Measurements from ENCODE around the gene CTXN1.
A peak's percentile ranks its signal among the peaks of the same experiment; 100 is the strongest.
"Not testable (repeated sequence)": the region's sequence is repeated elsewhere in the genome, so short reads cannot be mapped to it uniquely, and the experiment has no call there.

Gene CTXN1

GRCh38 chr19:7922836-7923195, 3.1 kb downstream of the CTXN1 start:
- no peaks in the 10 kb centered on the region for H3K36me3 ChIP-seq (ENCODE audit: control insufficient read depth, low read depth, low read length)
- no peak overlapping the region for H3K27ac ChIP-seq (ENCODE audit: low read length)
- peaks cover 13% of the 10 kb centered on the region for H3K4me1 ChIP-seq (ENCODE audit: control insufficient read depth, low read depth, low read length)
- no peak overlapping the region for H3K4me3 ChIP-seq (ENCODE audit: low read length)
- H3K9me3 ChIP-seq (ENCODE audit: control insufficient read depth, low read depth, low read length) = no peaks in the 10 kb centered on the region
- no peak overlapping the region for H3K9ac ChIP-seq (ENCODE audit: low read length)
- peaks cover 19% of the 10 kb centered on the region for H3K27me3 ChIP-seq (ENCODE audit: control insufficient read depth, insufficient read depth, low read length)

- no peak overlapping the region for H3K4me3 ChIP-seq (ENCODE audit: low read length)
- peaks cover 25% of the 10 kb centered on the region for H3K27me3 ChIP-seq (ENCODE audit: control insufficient read depth, insufficient read depth, low read length)
- H3K27ac ChIP-seq (ENCODE audit: low read length) = no peak overlapping the region
- H3K9ac ChIP-seq (ENCODE audit: low read length) = no peak overlapping the region
- H3K4me1 ChIP-seq (ENCODE audit: control insufficient read depth, low read depth, low read length) = peaks cover 13% of the 10 kb centered on the region
- no peaks in the 10 kb centered on the region for H3K36me3 ChIP-seq (ENCODE audit: control insufficient read depth, low read depth, low read length)
- H3K9me3 ChIP-seq (ENCODE audit: control insufficient read depth, low read depth, low read length) = no peaks in the 10 kb centered on the region
Observed at GRCh38 chr19:7921967-7922835, 3.7 kb downstream of the CTXN1 start.

- H3K27me3 ChIP-seq (ENCODE audit: control insufficient read depth, insufficient read depth, low read length) = peaks cover 33% of the 10 kb centered on the region
Observed at GRCh38 chr19:7921302-7921966, 4.5 kb downstream of the CTXN1 start.

GRCh38 chr19:7920519-7921301, 5.2 kb downstream of the CTXN1 start:
- no peak overlapping the region for H3K9ac ChIP-seq (ENCODE audit: low read length)
- no peaks in the 10 kb centered on the region for H3K9me3 ChIP-seq (ENCODE audit: control insufficient read depth, low read depth, low read length)
- peaks cover 9% of the 10 kb centered on the region for H3K4me1 ChIP-seq (ENCODE audit: control insufficient read depth, low read depth, low read length)
- peak overlapping the region; percentile 64 for H3K4me3 ChIP-seq (ENCODE audit: low read length)
- H3K36me3 ChIP-seq (ENCODE audit: control insufficient read depth, low read depth, low read length) = no peaks in the 10 kb centered on the region
- H3K27ac ChIP-seq (ENCODE audit: low read length) = no peak overlapping the region
- H3K27me3 ChIP-seq (ENCODE audit: control insufficient read depth, insufficient read depth, low read length) = peaks cover 40% of the 10 kb centered on the region

More at GRCh38 chr19:7921302-7921966, 4.5 kb downstream of the CTXN1 start:
- Histone ChIP-seq H3K4me3 (ENCODE audit: low read length) (peak overlapping the region; percentile 60), H3K27ac (ENCODE audit: low read length) (no peak overlapping the region), H3K9me3 (ENCODE audit: control insufficient read depth, low read depth, low read length) (no peaks in the 10 kb centered on the region), H3K9ac (ENCODE audit: low read length) (no peak overlapping the region), H3K36me3 (ENCODE audit: control insufficient read depth, low read depth, low read length) (no peaks in the 10 kb centered on the region), H3K4me1 (ENCODE audit: control insufficient read depth, low read depth, low read length) (peaks cover 13% of the 10 kb centered on the region)

GRCh38 chr19:7919610-7920518, 6.1 kb downstream of the CTXN1 start, which contains the start of gene SNAPC2:
SNAPC2 (plus strand) TSS chr19:7920338; CDS start chr19:7920367, 29 bp downstream.
- Histone ChIP-seq H3K4me3 (ENCODE audit: low read length) (peak within 1 kb of the TSS; percentile 64), H3K27ac (ENCODE audit: low read length) (no peak within 1 kb of the TSS), H3K9ac (ENCODE audit: low read length) (no peak within 1 kb of the TSS)

DNA sequence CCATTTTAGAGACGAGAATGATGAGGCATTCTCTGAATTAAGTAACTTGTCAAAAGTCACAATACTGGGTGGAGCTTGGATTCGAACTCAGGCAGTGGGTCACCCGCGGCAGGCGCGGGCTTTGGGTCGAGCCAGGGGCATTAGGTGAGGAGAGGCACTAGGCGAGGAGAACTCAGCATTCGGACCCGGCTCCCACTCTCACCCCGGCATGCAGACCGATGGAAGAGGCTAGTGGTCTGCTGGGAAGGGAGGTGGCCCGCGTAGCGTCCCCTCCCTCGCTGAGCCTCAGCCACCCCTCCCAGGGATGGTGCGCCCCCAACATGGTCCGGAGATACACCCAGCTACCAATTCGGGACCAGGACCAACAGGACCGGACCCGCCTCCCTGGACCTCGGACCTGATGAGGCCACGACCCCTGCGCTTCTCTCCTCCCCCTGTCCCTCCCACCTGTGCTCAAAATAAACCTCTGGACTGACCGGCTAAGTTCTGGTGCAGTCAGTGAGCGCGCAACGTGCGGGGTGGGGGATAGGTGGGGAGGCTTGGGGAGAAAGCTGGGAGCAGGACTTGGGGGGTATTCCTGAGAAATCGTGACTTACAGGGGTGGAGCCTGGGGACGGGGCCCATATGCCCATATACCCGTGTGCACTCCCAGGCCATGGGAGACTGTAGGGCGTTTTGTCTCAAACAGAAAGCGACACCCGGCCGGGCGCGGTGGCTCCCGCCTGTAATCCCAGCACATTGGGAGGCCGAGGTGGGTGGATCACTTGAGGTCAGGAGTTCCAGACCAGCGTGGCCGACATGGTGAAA, 7.1 kb downstream of the CTXN1 start:
- no peak overlapping the region for H3K9ac ChIP-seq (ENCODE audit: low read length)
- peaks cover 9% of the 10 kb centered on the region for H3K4me1 ChIP-seq (ENCODE audit: control insufficient read depth, low read depth, low read length)
- H3K27me3 ChIP-seq (ENCODE audit: control insufficient read depth, insufficient read depth, low read length) = peaks cover 59% of the 10 kb centered on the region
- H3K36me3 ChIP-seq (ENCODE audit: control insufficient read depth, low read depth, low read length) = no peaks in the 10 kb centered on the region
- peak overlapping the region; percentile 47 for H3K4me3 ChIP-seq (ENCODE audit: low read length)
- H3K9me3 ChIP-seq (ENCODE audit: control insufficient read depth, low read depth, low read length) = no peaks in the 10 kb centered on the region
- no peak overlapping the region for H3K27ac ChIP-seq (ENCODE audit: low read length)

More at GRCh38 chr19:7919610-7920518, 6.1 kb downstream of the CTXN1 start, which contains the start of gene SNAPC2:
- no peaks in the 10 kb centered on the region for H3K36me3 ChIP-seq (ENCODE audit: control insufficient read depth, low read depth, low read length)
- H3K4me1 ChIP-seq (ENCODE audit: control insufficient read depth, low read depth, low read length) = peaks cover 9% of the 10 kb centered on the region
- peaks cover 49% of the 10 kb centered on the region for H3K27me3 ChIP-seq (ENCODE audit: control insufficient read depth, insufficient read depth, low read length)
- no peaks in the 10 kb centered on the region for H3K9me3 ChIP-seq (ENCODE audit: control insufficient read depth, low read depth, low read length)

DNA sequence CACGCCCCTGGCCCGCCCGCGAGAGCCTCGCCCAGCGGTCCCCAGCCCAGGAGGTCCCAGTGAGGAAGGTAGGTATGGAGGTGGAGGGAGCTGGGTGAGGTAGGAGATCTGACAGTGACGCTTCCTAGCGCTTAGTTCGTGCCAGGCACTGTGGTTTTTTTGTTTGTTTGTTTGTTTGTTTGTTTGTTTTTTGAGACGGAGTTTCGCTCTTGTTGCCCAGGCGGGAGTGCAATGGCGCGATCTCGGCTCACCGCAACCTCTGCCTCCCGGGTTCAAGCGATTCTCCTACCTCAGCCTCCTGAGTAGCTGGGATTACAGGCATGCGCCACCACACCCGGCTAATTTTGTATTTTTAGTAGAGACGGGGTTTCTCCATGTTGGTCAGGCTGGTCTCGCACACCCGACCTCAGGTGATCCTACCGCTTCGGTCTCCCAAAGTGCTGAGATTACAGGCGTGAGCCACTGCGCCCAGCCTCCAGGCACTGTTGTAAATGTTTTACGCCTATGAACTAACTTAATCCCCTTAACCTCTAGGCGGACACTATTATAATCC, 7.8 kb downstream of the CTXN1 start:
- Histone ChIP-seq H3K27me3 (ENCODE audit: control insufficient read depth, insufficient read depth, low read length) (peaks cover 61% of the 10 kb centered on the region), H3K4me3 (ENCODE audit: low read length) (peak overlapping the region; percentile 47)
- not testable (repeated sequence) for H3K36me3 ChIP-seq (ENCODE audit: control insufficient read depth, low read depth, low read length); H3K9me3 ChIP-seq (ENCODE audit: control insufficient read depth, low read depth, low read length); H3K9ac ChIP-seq (ENCODE audit: low read length); H3K4me1 ChIP-seq (ENCODE audit: control insufficient read depth, low read depth, low read length); H3K27ac ChIP-seq (ENCODE audit: low read length)

DNA sequence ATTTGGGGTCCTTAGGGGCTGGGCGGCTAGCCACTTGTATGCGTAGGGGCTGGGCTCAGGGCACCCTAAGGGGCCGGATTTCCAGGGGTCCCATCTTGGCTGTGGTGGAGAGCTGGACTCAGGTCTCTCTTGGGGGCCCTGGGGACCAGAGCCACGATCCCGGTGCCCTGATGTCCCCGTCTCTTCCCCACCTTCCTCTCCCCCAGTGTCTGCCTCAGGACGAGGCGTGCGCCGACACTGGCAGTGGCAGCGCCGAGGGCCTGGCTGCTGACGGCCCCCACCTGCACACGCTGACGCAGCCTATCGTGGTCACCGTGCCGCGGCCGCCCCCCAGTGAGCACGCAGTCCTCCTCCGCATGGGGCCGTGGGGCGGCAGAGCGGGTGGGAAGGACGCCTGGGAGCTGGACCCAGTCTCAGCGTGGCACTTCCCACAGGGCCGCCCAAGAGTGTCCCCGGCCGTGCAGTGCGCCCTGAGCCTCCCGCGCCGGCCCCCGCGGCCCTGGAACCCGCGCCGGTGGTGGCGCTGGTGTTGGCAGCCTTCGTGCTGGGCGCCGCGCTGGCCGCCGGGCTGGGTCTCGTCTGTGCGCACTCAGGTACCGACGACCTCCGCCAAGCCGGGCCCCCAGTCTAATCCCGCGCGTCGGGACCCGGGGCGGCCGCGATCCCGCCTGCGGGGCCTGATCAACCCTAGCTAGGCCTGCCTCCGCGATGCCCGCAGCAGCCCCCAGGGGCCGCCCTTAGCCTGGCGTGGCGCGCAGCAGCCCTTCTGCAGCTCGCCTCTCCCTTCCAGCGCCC, 8.5 kb downstream of the CTXN1 start:
- Histone ChIP-seq H3K27ac (ENCODE audit: low read length) (no peak overlapping the region), H3K4me3 (ENCODE audit: low read length) (peak overlapping the region; percentile 47), H3K9me3 (ENCODE audit: control insufficient read depth, low read depth, low read length) (no peaks in the 10 kb centered on the region), H3K36me3 (ENCODE audit: control insufficient read depth, low read depth, low read length) (no peaks in the 10 kb centered on the region), H3K9ac (ENCODE audit: low read length) (no peak overlapping the region), H3K4me1 (ENCODE audit: control insufficient read depth, low read depth, low read length) (peaks cover 9% of the 10 kb centered on the region), H3K27me3 (ENCODE audit: control insufficient read depth, insufficient read depth, low read length) (peaks cover 61% of the 10 kb centered on the region)

DNA sequence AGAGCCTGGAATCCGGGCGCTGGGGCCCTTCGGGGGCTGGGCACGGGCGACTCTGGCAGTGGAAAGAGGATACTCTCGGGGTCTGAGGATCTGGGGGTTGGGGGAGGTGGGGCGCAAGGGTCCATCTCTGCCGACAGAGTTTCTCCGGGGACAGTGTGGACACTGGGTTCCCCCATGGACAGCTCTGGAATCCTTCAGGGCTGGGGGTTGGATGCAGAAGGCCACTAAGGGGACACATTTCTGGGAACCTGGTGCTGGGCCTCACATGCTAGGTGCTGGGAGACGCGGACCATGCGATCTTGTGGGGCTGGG, 9.0 kb downstream of the CTXN1 start:
- peaks cover 61% of the 10 kb centered on the region for H3K27me3 ChIP-seq (ENCODE audit: control insufficient read depth, insufficient read depth, low read length)
- peaks cover 3% of the 10 kb centered on the region for H3K36me3 ChIP-seq (ENCODE audit: control insufficient read depth, low read depth, low read length)
- peaks cover 9% of the 10 kb centered on the region for H3K4me1 ChIP-seq (ENCODE audit: control insufficient read depth, low read depth, low read length)
- peak overlapping the region; percentile 47 for H3K4me3 ChIP-seq (ENCODE audit: low read length)
- H3K27ac ChIP-seq (ENCODE audit: low read length) = no peak overlapping the region
- H3K9me3 ChIP-seq (ENCODE audit: control insufficient read depth, low read depth, low read length) = no peaks in the 10 kb centered on the region
- H3K9ac ChIP-seq (ENCODE audit: low read length) = no peak overlapping the region
